Loucy (cell line): ENCODE measurements around the gene DACH1.

Experiments used
- H2AFZ ChIP-seq: fragments of 200-600 bp; sonication (generic); 2 replicates; pipeline ENCODE4 v1.6.0; 2016; ENCODE audit warnings: antibody characterized with exemption, mild to moderate bottlenecking, low read length, moderate library complexity
- H3F3A ChIP-seq: fragments of 200-600 bp; 2 replicates; pipeline ENCODE4 v1.6.0; 2016; ENCODE audit warnings: antibody characterized with exemption, low read depth, mild to moderate bottlenecking
- H3K27me3 ChIP-seq: fragments of 200-600 bp; sonication (generic); 2 replicates; pipeline ENCODE4 v1.6.1; 2014; ENCODE audit warnings: low read length, mild to moderate bottlenecking; ENCODE audit not compliant: insufficient read depth, poor library complexity, severe bottlenecking
- H3K36me3 ChIP-seq: fragments of 200-600 bp; sonication (generic); 2 replicates; pipeline ENCODE4 v1.6.1; 2016; ENCODE audit warnings: low read length; ENCODE audit not compliant: insufficient read depth
- H3K4me1 ChIP-seq: fragments of 200-600 bp; sonication (generic); 2 replicates; pipeline ENCODE4 v1.5.1; 2014; ENCODE audit warnings: low read length, mild to moderate bottlenecking; ENCODE audit not compliant: insufficient read depth, poor library complexity, severe bottlenecking
- H3K4me2 ChIP-seq: fragments of 200-600 bp; sonication (generic); 2 replicates; pipeline ENCODE4 v1.6.0; 2014; ENCODE audit warnings: antibody characterized with exemption, low read length, low read depth, mild to moderate bottlenecking; ENCODE audit not compliant: poor library complexity, severe bottlenecking
- H3K4me3 ChIP-seq: fragments of 200-600 bp; sonication (generic); 2 replicates; pipeline ENCODE4 v1.5.1; 2014; ENCODE audit warnings: low read length, mild to moderate bottlenecking, mixed read lengths; ENCODE audit not compliant: poor library complexity, severe bottlenecking
- H3K79me2 ChIP-seq: fragments of 200-600 bp; sonication (generic); 2 replicates; pipeline ENCODE4 v1.6.1; 2014; ENCODE audit warnings: low read length; ENCODE audit not compliant: insufficient read depth
- H3K9ac ChIP-seq: fragments of 200-600 bp; sonication (generic); 2 replicates; pipeline ENCODE4 v1.6.0; 2014; ENCODE audit warnings: mild to moderate bottlenecking, low read depth, low read length, moderate library complexity; ENCODE audit not compliant: poor library complexity, severe bottlenecking
- H3K9me2 ChIP-seq: fragments of 200-600 bp; sonication (generic); replicated peaks from 2 replicates; pipeline ENCODE4 v1.6.1; 2016; ENCODE audit warnings: low read depth, low read length, mixed read lengths
- H3K9me3 ChIP-seq: fragments of 200-600 bp; sonication (generic); 2 replicates; pipeline ENCODE4 v1.6.1; 2014; ENCODE audit warnings: mild to moderate bottlenecking, antibody characterized with exemption, low read length, low read depth; ENCODE audit not compliant: insufficient read depth
- H4K20me1 ChIP-seq: fragments of 200-600 bp; sonication (generic); 2 replicates; pipeline ENCODE4 v1.6.0; 2014; ENCODE audit warnings: antibody characterized with exemption, low read length, mild to moderate bottlenecking; ENCODE audit not compliant: insufficient read depth, poor library complexity, severe bottlenecking
- CTCF ChIP-seq: fragments of 200-600 bp; sonication (generic); conservative IDR thresholded peaks from 2 replicates; pipeline ENCODE4 v1.5.1; 2014; ENCODE audit warnings: mild to moderate bottlenecking, antibody characterized with exemption, low read length
- EZH2phosphoT487 ChIP-seq: fragments of 200-600 bp; IDR thresholded peaks from 2 replicates; pipeline ENCODE4 v1.6.1; 2018; ENCODE audit warnings: antibody characterized with exemption, mild to moderate bottlenecking, moderate library complexity, borderline replicate concordance

DACH1 gene

GRCh38 chr13:71797517-71797916, 69.5 kb downstream of the DACH1 start:
- no peaks in the 10 kb centered on the region for H3K9me2 ChIP-seq
- H3K9me3 ChIP-seq = no peaks in the 10 kb centered on the region
- peaks cover under 1% of the 10 kb centered on the region for H3K4me1 ChIP-seq
- TF ChIP-seq EZH2phosphoT487 (no peak), CTCF (no peak)
- H2AFZ ChIP-seq = no peak overlapping the region
- H3K4me3 ChIP-seq = no peak overlapping the region
- H3K27me3 ChIP-seq = no peaks in the 10 kb centered on the region
- H3K9ac ChIP-seq = no peak overlapping the region
- no peaks in the 10 kb centered on the region for H3K79me2 ChIP-seq
- H3K4me2 ChIP-seq = no peak overlapping the region
- H3F3A ChIP-seq = no peaks in the 10 kb centered on the region
- H4K20me1 ChIP-seq = no peaks in the 10 kb centered on the region
- H3K36me3 ChIP-seq = no peaks in the 10 kb centered on the region

GRCh38 chr13:71789693-71790329, 77.2 kb downstream of the DACH1 start:
- H3K79me2 ChIP-seq = no peaks in the 10 kb centered on the region
- no peaks in the 10 kb centered on the region for H3F3A ChIP-seq
- H4K20me1 ChIP-seq = no peaks in the 10 kb centered on the region
- H3K36me3 ChIP-seq = no peaks in the 10 kb centered on the region
- peaks cover 11% of the 10 kb centered on the region for H3K4me1 ChIP-seq
- H3K4me3 ChIP-seq = no peak overlapping the region
- no peak overlapping the region for H3K9ac ChIP-seq
- no peaks in the 10 kb centered on the region for H3K9me2 ChIP-seq
- H2AFZ ChIP-seq = no peak overlapping the region
- no peaks in the 10 kb centered on the region for H3K9me3 ChIP-seq
- no peaks in the 10 kb centered on the region for H3K27me3 ChIP-seq
- TF ChIP-seq CTCF = no peak
- no peak for TF ChIP-seq EZH2phosphoT487
- H3K4me2 ChIP-seq = no peak overlapping the region

- no peak overlapping the region for H3K4me3 ChIP-seq
- H2AFZ ChIP-seq = no peak overlapping the region
- H3K9ac ChIP-seq = no peak overlapping the region
- H3K4me2 ChIP-seq = no peak overlapping the region
- H3K9me3 ChIP-seq = no peaks in the 10 kb centered on the region
- peaks cover 11% of the 10 kb centered on the region for H3K4me1 ChIP-seq
- H3K9me2 ChIP-seq = no peaks in the 10 kb centered on the region
- H3K79me2 ChIP-seq = no peaks in the 10 kb centered on the region
- no peaks in the 10 kb centered on the region for H3K27me3 ChIP-seq
- no peaks in the 10 kb centered on the region for H3F3A ChIP-seq
- no peaks in the 10 kb centered on the region for H4K20me1 ChIP-seq
- TF ChIP-seq EZH2phosphoT487 = no peak
- TF ChIP-seq CTCF = no peak
- H3K36me3 ChIP-seq = no peaks in the 10 kb centered on the region
Measured at GRCh38 chr13:71789037-71789436, 78.0 kb downstream of the DACH1 start.
